Measurements from ENCODE around the gene RMDN3. TPM values are rescaled to one million over a fixed set of nuclear protein-coding genes. Genes with fewer than 3 reads are reported as not detected.

RMDN3 gene
- total RNA-seq, 1 experiment from 2014 or later: 28.3 TPM

- Histone ChIP-seq H2BK15ac (ENCODE audit: low read depth, low read length) (no peak overlapping the region), H4K20me1 (ENCODE audit: control insufficient read depth, insufficient read depth, insufficient read length) (no peaks in the 10 kb centered on the region), H3K79me2 (ENCODE audit: insufficient read depth, low read length) (no peaks in the 10 kb centered on the region; the same call in 1 of the 2 replicates), H3K27ac (ENCODE audit: insufficient read length, low read depth, low read length) (no peak overlapping the region), H3K18ac (ENCODE audit: insufficient read length, low read depth, low read length) (no peak overlapping the region), H3K9me3 (ENCODE audit: control insufficient read depth, low read depth, low read length) (no peaks in the 10 kb centered on the region), H3K4me2 (ENCODE audit: insufficient read depth, insufficient read length, low read length) (no peak overlapping the region), H2BK12ac (ENCODE audit: insufficient read length, low read depth, low read length) (no peak overlapping the region), H3T11ph (ENCODE audit: low read length) (no peak overlapping the region), H3K56ac (ENCODE audit: insufficient read length, low read depth, low read length) (no peak overlapping the region), H3K9ac (ENCODE audit: extremely low read depth, insufficient read length, low read length) (no peak overlapping the region), H3K23me2 (ENCODE audit: insufficient read length, low read depth, low read length, poor library complexity, severe bottlenecking) (no peaks in the 10 kb centered on the region), H2BK5ac (ENCODE audit: insufficient read length, low read length) (no peak overlapping the region), H3K4ac (ENCODE audit: low read depth, low read length) (no peak overlapping the region), H3K27me3 (ENCODE audit: insufficient read depth, low read length) (no peaks in the 10 kb centered on the region), H2AK5ac (ENCODE audit: insufficient read length, low read length) (no peak overlapping the region), H3K14ac (ENCODE audit: insufficient read depth, low read length) (no peak overlapping the region), H4K5ac (ENCODE audit: insufficient read length, low read depth, low read length) (no peak overlapping the region), H2BK20ac (ENCODE audit: low read depth, low read length, poor library complexity, severe bottlenecking) (no peak overlapping the region), H2AFZ (ENCODE audit: low read length) (no peak overlapping the region), H3K4me1 (ENCODE audit: insufficient read depth, low read length) (no peaks in the 10 kb centered on the region; the same call in 1 of the 2 replicates), H3K79me1 (ENCODE audit: insufficient read depth, low read depth, low read length, poor library complexity, severe bottlenecking) (no peaks in the 10 kb centered on the region), H4K91ac (ENCODE audit: insufficient read length, low read depth, low read length) (no peak overlapping the region), H4K8ac (replicated peaks; ENCODE audit: insufficient read length, low read depth, low read length) (no peak overlapping the region), H3K23ac (ENCODE audit: insufficient read length, low read depth, low read length) (no peak overlapping the region), H2BK120ac (ENCODE audit: low read depth, low read length, poor library complexity, severe bottlenecking) (no peak overlapping the region)
- Mint-ChIP-seq H3K27me3 (ENCODE audit: low read depth) (no peaks in the 10 kb centered on the region; the same call in 1 of the 2 replicates), H3K4me1 (peaks cover 17 to 26% of the 10 kb centered on the region in 2 experiments), H3K4me3 (no peak overlapping the region; a peak in 2 of 5 replicates), H3K36me3 (ENCODE audit: insufficient read depth in 1 of 3, low read depth in 3 of 3) (peaks cover 4 to 16% (median 12%) of the 10 kb centered on the region in 3 experiments; a peak in 6 of 7 replicates), H3K27ac (no peak overlapping the region; a peak in 1 of 7 replicates), H3K9me3 (peaks cover 1 to 3% of the 10 kb centered on the region in 2 experiments; a peak in 2 of 5 replicates)
- no CpG with 5 or more reads among the region's 4 CpGs for WGBS (ENCODE audit: extremely low coverage, insufficient read length, low lambda C conversion rate)
- no peak for TF ChIP-seq CTCF (conservative IDR thresholded peaks at IDR 0.05)
- DNase-seq: no peak
Observed at GRCh38 chr15:40691737-40692136, 63.3 kb downstream of the RMDN3 start.

All from H9 (cell line).